Right lobe of liver (tissue), 4 donors: ENCODE measurements around the gene CFP.

Source experiments
- CTCF ChIP-seq, 4 donors: fragments of 200-600 bp in 3 of 4; fragments of 450-650 bp in 1 of 4; IDR thresholded peaks; one replicate each; pipeline versions ENCODE4 v1.5.1 to v1.8.0; 2016 to 2022; ENCODE audit warnings: antibody characterized with exemption in 4 of 4, mild to moderate bottlenecking in 2 of 4
- POLR2A ChIP-seq: fragments of 450-650 bp; IDR thresholded peaks from one replicate; pipeline ENCODE4 v1.6.1; 2017; ENCODE audit warnings: antibody characterized with exemption, mild to moderate bottlenecking
- donor health status: DM: no; HTN: no; CAD: no.
- donor health status: DM: no; HTN: no; CAD: no.
- donor health status: DM: no; HTN: yes; CAD: no.

- TF ChIP-seq CTCF (IDR thresholded peaks at IDR 0.05), result no peak
- no peak for TF ChIP-seq POLR2A
These were observed 53.5 kb downstream of the CFP start for GRCh38 chrX:47576021-47576898.
